HG02798 (cell line): ENCODE data around the gene PDCD1.
A peak's percentile ranks its signal among the peaks of the same experiment; 100 is the strongest.
"Not testable (repeated sequence)": the region's sequence is repeated elsewhere in the genome, so short reads cannot be mapped to it uniquely, and the experiment has no call there.

Experiments
- ATAC-seq: cut with Tn5 transposase; IDR thresholded peaks from one replicate; pipeline ENCODE4 v1.9.1; 2021; ENCODE audit warnings: mild to moderate bottlenecking; ENCODE audit not compliant: unreplicated experiment, poor library complexity

Gene PDCD1

DNA sequence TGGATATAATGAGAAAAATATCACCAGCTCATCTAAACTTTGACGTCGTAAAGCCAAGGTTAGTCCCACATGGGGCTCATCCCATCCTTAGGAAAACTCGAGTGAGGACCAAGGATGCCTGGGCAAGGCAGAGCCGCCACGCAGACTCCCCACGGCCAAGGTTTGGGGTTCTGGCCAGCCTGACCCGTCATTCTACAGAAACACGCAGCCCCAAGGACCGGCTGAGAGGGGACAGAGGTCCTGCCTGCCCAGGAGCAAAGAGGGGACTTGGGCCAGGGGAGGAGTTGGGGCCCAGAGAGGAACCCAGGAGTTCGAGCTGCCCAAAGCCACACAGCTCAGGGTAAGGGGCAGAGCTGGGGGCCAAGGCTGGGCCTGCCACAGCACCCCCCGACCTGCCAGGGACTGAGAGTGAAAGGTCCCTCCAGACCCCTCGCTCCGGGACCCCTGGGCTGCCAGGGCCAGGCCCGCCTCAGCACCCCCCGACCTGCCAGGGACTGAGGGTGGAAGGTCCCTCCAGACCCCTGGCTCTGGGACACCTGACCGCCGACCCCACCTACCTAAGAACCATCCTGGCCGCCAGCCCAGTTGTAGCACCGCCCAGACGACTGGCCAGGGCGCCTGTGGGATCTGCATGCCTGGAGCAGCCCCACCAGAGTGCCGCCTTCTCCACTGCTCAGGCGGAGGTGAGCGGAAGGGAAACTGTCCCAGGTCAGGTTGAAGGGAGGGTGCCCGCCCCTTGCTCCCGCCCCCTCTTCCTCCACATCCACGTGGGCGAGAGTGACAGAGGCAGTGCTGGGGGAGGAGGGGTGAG is at the start of gene PDCD1:
Gene PDCD1 (minus strand): TSS at position 689 of the 811 bp plus-strand sequence. CDS start 56 bp downstream, at position 633.
- ATAC-seq = peak; percentile 40

DNA sequence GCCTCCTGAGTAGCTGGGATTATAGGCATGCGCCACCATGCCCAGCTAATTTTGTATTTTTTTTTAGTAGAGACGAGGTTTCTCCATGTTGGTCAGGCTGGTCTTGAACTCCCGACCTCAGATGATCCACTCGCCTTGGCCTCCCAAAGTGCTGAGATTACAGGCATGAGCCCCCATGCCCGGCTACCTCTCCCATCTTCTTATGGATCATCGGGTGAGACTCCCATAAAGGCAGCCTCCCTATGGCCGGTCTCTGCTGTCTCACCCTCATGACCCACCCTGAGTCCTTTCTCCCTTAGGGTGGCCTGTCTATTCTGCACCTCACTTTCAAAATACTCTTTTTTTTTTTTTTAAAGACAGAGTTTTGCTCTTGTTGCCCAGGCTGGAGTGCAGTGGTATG is 49.1 kb upstream of the PDCD1 start:
- ATAC-seq = not testable (repeated sequence)

DNA sequence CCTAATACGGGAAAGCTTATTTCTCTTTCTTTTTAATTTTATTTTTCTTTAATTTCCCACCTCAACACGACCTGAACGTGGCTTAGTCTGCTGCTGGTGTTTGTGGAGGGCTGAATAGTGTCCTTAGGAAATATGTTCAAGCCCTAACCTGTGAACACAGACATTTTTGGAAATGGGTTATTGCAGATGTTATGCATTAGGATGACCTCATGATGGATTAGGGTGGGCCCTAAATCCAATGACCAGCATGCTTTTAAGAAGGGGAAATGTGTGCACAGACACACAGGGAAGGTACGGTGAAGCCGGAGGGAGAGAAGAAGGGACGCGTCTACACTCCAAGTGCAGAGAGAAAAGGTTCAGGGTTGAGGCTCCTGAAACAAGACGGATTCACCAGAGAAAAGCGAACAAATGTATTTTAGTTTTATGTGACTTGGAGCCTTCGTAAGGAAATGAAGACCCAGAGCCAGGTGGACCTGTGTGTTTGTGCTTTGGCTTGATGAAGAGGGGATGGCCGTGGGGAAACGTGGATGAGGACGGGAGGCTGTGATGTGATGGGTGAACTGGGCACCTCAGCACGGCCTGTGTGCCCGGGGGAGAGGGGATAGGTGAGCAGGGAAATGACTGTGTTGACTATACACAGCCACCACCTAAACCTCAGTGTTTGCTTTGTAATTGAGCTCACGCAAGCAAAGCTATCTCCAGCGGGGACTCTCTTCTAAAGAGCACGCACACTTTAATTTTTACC is 48.3 kb upstream of the PDCD1 start:
- no peak for ATAC-seq

DNA sequence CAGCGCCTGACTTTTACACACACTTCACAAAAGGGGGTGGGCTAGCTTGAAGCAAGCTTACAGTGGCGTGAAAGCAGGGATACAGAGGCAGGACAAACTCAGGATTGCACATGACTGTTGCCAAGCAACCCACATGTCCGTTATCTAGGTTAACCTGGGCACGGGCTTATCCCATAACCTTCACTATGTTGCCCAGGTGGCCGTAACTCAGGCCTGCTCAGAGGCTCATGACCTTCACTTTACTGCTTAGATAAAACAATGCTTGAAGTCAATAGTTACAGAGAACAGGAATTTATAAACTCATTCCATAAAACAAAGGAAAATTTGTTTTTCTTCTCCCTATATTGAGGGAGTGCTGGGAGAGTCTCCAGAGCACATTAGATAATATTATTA is 47.7 kb upstream of the PDCD1 start:
- not testable (repeated sequence) for ATAC-seq

DNA sequence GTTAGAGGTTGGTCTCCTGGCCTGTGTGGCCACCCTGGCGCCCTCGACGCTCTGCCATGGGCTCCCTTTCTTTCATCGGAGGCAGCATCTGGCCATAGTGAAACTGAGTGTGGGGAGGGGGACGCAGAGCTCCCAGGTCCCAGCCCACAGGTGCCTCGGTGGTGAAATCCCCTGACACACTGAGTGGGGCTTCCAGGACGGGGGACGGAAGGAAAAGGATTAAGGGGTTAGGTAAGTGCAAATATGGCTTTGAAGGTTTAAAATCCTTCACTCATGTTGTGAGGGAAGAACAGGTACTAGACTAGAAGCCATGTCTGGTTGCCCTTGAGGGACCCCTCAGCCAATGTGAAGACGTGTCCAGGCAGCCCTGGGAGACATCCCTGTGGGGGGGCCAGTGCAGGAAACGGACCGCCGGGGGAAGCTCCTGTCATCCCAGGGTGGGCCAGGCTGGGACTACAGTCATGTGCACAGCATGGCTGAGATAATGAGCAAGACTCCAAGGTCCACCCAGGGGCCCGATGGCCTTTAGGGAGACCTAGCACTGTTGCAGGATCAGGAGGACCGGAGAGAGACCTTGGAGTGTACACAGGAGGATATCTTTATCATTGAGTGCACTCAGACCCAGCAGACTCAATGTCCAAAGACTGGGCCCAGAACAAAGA is 47.2 kb upstream of the PDCD1 start:
- no peak for ATAC-seq

DNA sequence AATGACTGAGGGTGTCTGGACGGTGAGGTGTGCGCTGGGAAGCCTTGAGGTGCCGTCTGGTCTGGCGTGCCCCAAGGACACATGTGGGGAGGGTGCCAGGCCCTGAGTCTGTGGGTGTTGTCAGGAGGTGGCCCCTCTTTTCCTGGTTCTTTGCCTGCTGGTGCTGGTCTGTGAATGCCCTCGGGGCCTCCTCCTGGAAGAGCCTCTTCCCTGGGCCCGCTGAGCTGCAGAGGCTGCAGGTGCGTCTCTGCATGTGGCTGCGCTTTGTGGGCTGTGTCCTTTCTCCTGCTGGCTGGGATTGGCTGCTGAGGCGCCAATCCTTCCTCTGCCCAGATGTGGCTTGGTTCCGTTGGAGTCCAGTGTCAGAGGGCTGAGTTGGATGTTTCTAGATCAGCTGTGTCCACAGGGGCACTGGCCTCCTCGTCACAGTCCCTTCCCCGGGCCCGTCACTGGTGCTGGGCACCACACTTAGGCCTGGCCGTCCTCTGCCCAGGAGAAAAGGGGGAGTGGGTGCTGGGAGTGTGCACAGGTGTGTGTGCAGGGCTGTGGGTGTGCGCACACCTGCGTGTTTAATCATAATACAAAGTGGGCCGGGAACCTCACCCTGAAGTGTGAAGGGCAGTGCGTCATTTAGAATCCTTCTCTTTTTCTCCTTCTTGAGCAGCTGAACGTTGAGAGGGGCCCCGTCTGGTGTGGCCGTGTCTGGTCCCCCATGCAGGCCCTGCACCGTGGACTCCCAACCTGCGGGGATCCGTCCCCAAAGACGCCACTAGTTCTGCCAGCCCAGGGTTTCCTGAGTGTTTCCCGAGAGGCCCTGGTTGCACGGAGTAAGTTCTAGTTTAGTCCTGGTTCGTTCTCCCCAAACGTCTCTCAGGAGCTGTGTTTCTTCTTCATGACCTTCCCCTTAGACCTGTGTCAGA is 46.4 kb upstream of the PDCD1 start:
- ATAC-seq = no peak

DNA sequence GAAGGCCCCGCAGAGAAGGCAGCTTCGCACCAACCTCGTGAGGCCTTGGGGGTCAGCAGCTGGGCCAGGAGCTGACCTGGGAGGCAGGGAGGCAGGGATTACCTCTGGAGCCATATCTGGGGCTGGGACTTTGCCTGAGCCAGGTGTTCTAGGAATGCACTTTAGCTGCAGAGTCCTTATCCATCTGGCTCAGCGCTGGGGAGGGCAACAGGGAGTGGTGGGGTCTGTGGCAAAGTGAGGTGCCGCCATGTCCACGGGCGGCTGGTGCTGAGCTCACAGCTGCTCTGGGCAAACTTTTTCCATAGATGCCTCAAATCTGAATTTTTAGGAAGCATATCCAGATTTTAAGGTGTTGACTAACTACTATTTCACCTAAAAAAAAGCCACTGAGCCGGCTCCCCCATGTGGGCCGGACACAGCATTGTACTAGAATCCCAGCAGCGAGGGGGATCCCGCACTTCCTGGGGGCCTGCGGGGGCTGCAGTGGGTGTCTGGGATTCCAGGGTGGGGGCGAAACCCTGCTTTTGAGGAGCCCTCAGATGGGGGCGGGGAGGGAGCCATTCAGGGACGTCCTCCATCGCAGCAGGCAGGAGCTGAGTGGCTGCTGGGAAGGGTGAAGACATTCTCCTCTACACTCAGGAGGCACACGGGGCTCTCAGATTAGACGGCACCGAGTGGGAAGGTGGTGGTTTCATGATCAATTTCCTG is 45.5 kb upstream of the PDCD1 start:
- no peak for ATAC-seq

DNA sequence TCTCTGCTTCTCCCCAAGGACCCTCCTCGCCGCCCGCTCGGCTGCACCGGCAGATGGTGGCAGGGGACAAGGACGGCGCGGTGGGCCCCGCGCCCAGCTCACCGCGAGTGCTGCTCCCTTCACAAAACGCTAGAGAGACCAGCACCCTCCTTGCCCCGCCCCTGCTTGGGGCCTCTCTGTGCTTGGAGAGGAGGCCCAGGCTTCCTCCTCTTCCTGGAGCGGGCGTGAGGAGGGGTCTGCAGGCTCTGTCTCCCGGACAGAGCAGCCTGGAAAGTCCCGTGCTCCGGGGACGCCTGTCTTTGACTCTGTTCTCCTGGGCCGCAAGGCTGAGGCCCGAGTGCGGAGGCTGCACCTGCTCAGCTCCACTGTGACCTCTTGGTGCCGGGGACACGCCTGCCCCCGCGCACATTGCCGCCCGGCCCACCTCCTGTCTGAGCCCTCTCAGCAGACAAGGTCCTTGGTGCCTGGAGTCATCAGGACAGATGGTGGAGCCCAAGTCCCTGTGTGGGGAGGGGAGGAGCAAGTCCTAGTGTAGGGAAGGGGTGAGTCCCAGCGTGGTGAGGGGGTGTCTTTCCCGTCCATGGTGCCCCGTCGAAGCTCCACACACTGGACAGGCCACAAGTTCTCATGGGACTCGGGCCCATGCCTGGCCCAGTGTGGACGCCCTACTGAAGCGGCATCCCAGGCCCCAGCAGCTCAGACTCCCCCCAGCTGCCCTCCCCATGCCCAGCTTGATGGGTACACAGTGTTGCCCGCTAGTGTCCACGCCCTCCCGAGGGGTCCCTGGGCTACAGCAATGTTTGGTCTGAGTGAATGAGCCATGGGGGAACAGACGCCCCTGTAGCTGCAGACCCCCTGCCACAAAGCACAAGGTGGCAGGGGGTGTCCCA is 44.7 kb upstream of the PDCD1 start:
- no peak for ATAC-seq

DNA sequence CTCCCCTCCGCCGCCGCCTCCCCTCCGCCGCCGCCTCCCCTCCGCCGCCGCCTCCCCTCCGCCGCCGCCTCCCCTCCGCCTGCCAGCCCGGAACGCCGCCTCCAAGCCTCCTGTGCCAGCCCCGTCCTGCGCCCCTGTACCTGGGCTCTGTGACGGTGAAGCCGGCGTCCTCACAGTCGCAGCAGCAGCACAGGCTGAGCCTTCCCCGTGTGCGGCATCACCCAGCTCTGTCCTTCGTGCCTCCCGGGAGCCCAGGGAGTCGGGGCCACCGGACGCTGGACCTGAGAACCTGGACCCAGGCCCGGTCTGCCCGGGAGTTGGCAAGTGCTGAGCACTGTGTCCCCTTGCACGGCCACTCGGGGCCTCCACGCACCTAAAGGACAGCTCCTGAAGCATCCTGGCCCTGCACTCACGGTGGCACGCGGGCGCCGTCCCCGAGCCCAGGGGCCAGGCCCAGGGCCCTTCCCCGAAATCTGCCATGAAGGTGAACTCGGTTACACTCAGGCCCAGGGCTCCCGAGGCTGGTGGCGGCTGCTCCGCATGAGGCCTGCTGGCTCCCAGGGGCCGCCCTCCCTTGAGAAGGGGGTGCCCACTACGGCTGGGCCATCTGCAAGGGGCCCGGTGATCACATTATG is 43.8 kb upstream of the PDCD1 start:
- no peak for ATAC-seq

DNA sequence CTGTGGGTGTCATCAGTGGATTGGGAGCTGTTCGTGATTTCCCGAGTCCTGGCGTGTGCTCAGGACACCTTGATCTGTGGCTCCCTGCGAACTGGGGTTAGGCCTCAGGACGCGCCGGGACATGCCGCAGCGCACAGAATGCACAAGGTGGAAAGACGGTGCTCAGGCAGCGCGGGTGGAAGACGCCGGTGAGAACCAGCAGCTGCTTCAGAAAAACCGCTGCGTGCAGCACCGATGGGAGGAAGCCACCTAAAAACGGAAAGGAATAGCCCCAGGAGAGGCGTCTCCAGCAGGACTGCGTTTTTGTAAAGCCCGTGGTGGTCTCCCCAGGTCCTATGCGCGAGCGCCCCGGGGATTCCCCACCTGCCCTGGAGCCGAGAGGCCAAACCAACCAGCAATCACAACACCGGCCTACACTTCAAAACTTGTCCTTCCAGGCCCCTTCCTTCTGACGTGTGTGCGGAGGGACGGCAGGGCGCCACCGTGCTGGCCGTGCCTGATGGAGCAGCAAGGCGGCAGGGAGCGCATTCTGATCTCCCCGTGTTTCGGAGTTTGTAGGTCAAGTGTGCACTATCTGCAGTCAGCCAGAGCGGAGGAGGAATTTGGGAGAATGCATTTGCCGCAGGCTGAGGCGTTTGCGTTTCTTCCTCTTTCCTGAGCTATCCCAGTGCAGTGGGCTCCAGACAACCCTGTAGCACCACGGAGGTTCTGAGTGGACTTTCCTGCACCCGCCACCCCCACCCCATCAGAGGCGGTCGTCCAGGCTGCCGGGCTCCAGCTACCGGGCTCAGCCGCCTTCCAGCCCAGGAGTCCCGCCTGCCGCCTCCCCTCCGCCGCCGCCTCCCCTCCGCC is 43.0 kb upstream of the PDCD1 start:
- ATAC-seq = no peak

DNA sequence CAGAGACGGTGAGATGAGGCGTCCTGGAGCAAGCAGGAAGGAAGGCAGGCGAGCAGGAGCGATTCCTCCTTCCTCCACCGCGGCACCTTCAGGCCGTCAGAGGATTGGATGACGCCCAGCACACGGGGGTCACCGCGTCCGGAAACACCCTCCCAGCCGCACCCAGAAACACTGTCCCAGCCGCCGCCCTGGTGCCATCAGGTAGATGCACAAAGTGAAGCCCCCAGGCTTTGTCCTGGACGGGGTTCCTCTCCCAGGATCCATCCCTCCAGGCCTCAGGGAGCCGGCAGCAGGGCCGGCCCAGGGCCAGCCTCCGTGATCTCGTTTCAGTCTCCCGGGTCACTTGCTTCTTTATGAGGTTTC is 42.3 kb upstream of the PDCD1 start:
- no peak for ATAC-seq

DNA sequence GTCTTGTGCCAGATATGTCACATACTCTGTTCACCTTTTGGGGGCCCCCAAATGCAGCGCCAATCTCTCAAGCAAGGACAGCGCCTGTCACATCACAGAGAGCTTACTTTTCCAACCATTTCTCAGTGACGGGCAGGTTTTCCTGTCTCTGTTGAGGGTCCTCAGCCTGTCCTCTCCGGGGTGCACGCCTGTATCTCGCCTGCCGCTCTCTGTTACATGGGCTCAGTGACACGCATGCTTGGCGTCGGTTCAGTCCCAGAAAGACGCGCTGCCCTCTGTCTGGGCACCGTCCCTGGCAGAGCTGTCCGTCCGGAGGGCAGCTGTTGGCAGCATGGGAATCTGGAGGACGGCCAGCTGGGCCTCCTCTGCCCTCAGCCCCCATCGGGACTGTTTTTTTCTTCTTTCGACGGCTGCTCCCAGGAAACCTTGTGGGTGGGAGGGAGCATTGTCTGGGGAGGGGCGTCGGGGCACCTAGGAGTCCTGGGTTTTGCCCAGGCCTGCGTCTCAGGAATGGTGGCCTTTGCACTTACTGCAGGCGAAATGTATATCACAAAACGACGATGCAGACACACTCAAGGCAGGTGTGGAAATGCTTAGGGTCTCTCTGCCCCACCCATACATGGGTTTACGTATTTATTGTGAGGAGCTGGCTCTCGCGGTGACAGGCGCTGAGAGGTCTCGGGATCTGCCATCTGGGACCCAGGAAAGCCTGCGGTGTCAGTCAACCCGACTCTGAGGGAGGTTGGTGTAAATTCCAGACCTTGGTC is 41.7 kb upstream of the PDCD1 start:
- no peak for ATAC-seq

DNA sequence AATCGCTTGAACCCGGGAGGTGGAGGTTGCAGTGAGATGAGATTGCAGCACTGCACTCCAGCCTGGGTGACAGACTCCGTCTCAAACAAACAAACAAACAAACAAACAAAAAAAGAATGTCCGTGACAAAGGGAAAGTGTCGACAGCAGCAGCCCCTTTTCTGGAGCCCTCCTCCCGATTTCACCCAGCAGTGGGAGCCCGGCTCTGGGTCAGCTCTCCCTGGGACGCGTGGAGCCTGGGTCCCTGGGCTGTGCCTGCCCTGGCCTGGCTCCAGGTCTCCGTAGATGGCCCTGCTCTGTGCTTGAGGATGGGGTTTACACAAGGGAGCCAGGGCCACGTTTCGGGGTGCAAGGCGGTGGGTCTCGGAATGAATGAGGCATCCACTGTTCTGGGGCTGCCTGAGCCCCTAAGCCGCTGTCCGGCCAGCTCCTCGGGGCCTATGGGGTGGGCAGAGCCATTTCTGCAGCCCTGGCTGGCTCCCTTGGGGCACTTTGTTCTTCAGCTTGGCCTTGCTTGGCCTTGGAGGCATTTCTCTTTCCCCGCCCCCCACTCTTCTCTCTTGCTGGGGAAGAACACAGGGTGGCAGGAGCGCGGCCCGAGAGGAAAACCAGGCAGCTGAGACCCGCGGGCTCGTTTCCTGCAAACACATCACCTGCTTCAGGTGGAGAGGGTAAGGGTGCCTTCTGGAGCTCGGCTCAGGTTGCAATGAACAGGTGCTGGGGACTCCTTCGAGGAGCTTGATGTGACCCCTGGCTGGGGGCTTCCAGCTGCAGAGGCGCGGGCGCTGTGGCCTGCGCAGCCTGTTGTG is 40.0 kb upstream of the PDCD1 start:
- no peak for ATAC-seq

DNA sequence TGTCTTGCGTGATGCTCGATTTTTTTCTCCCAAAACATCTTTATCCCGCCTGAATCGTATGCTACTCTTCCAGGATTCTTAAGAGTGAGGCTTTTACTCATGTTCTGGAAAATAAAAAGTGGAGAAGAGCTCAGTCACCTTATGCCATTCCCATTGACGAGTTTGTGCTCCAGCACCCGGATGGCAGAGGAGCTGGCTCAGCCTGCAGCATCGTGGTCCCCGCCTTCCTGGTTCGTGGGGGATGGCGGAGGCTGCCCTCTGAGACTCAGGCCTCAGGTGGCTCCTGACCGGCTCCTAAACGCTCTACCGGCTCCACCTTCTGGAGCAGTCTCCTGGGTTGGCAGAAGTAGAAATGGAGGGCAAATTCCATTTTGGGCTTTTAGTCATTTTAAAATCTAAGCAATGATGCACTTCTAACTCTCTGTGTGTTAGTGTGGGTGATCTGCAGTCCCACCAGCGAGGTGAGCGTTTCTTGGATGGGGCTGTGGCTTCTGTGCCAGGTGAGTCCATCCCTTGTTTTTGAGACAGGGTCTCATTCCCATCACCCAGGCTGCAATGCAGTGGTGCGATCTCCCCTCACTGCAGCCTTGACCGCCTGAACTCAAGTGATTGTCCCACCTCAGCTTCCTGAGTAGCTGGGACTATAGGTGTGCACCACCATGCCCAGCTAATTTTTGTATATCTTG is 38.7 kb upstream of the PDCD1 start:
- no peak for ATAC-seq

DNA sequence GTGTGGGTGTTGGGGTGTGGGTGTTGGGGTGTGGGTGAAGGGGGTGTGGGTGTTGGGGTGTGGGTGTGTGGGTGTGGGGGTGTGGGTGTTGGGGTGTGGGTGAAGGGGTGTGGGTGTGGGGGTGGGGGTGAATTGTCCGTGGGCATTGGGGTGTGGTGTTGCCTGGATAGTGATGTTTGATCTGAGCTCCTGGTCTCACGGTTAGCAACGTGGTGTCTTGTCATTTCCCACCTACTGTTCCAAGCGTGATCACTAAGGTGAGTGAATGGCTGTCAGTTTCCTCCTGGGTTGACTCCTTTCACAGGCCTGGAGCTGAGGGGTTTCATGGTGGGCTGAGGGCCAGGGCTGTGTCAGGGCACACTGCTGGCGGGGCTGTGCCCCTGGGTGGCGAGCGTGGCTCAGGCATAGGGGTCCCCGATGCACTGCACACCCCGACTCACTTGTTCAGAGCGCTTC is 38.1 kb upstream of the PDCD1 start:
- no peak for ATAC-seq
